OCI-LY1 (cell line): ENCODE data around the gene HAPLN3.

Experiments used
- H2AFZ ChIP-seq: fragments of 200-600 bp; sonication (generic), shearing (Covaris generic); 2 replicates; pipeline ENCODE4 v1.6.0; 2014; ENCODE audit warnings: antibody characterized with exemption, mild to moderate bottlenecking, low read length
- H3F3A ChIP-seq: fragments of 200-600 bp; sonication (generic), shearing (Covaris generic); 2 replicates; pipeline ENCODE4 v1.6.0; 2014; ENCODE audit warnings: mild to moderate bottlenecking, antibody characterized with exemption, low read length, moderate library complexity; ENCODE audit not compliant: insufficient read depth
- H3K27ac ChIP-seq: fragments of 200-600 bp; sonication (generic); 2 replicates; pipeline ENCODE4 v1.5.1; 2014; ENCODE audit warnings: low read length, mixed run types, mild to moderate bottlenecking, low read depth; ENCODE audit not compliant: poor library complexity, severe bottlenecking
- H3K27me3 ChIP-seq: fragments of 200-600 bp; sonication (generic); 2 replicates; pipeline ENCODE4 v1.6.0; 2014; ENCODE audit warnings: antibody characterized with exemption, mild to moderate bottlenecking, low read length, moderate library complexity; ENCODE audit not compliant: insufficient read depth
- H3K36me3 ChIP-seq: fragments of 200-600 bp; sonication (generic); 2 replicates; pipeline ENCODE4 v1.6.1; 2014; ENCODE audit warnings: mild to moderate bottlenecking, antibody characterized with exemption, low read length, moderate library complexity, mixed read lengths; ENCODE audit not compliant: insufficient read depth
- H3K4me1 ChIP-seq: fragments of 200-600 bp; sonication (generic); 2 replicates; pipeline ENCODE4 v1.5.1; 2014; ENCODE audit warnings: mild to moderate bottlenecking, low read length, moderate library complexity; ENCODE audit not compliant: insufficient read depth, severe bottlenecking
- H3K4me2 ChIP-seq: fragments of 200-600 bp; sonication (generic), shearing (Covaris generic); 2 replicates; pipeline ENCODE4 v1.6.1; 2014; ENCODE audit warnings: low read length
- H3K4me3 ChIP-seq: fragments of 200-600 bp; sonication (generic); 2 replicates; pipeline ENCODE4 v1.5.1; 2014; ENCODE audit warnings: low read length, low read depth, mild to moderate bottlenecking, mixed read lengths; ENCODE audit not compliant: poor library complexity, severe bottlenecking
- H3K79me2 ChIP-seq: fragments of 200-600 bp; shearing (Covaris generic); 2 replicates; pipeline ENCODE4 v1.6.1; 2016; ENCODE audit warnings: mixed run types, low read length, mixed read lengths; ENCODE audit not compliant: insufficient read depth
- H3K9ac ChIP-seq: fragments of 200-600 bp; sonication (generic), shearing (Covaris generic); 2 replicates; pipeline ENCODE4 v1.6.1; 2014; ENCODE audit warnings: mild to moderate bottlenecking, low read length, mixed read lengths
- H3K9me2 ChIP-seq: fragments of 200-600 bp; sonication (generic), shearing (Covaris generic); 2 replicates; pipeline ENCODE4 v1.6.1; 2014; ENCODE audit warnings: low read depth, mild to moderate bottlenecking, low read length, mixed read lengths
- H3K9me3 ChIP-seq: fragments of 200-600 bp; shearing (Covaris generic); 2 replicates; pipeline ENCODE4 v1.6.1; 2014; ENCODE audit warnings: low read length, mixed read lengths
- H4K20me1 ChIP-seq: fragments of 200-600 bp; sonication (generic), shearing (Covaris generic); 2 replicates; pipeline ENCODE4 v1.6.0; 2016; ENCODE audit warnings: mild to moderate bottlenecking, low read length; ENCODE audit not compliant: insufficient read depth
- CTCF ChIP-seq: fragments of 200-600 bp; sonication (generic), shearing (Covaris generic); IDR thresholded peaks from 2 replicates; pipeline ENCODE4 v1.5.1; 2017; ENCODE audit warnings: mild to moderate bottlenecking, antibody characterized with exemption, low read length, moderate library complexity, mixed read lengths
- EZH2 ChIP-seq: fragments of 200-600 bp; sonication (generic), shearing (Covaris generic); IDR thresholded peaks from 2 replicates; pipeline ENCODE4 v1.8.0; 2017; ENCODE audit warnings: borderline replicate concordance, mixed run types, mild to moderate bottlenecking, antibody characterized with exemption, low read length, moderate library complexity, mixed read lengths

HAPLN3 gene

GRCh38 chr15:88866295-88866881 lies 29.0 kb downstream of the HAPLN3 start:
- Histone ChIP-seq H3K36me3 (no peaks in the 10 kb centered on the region), H3K9me3 (no peaks in the 10 kb centered on the region), H3F3A (no peaks in the 10 kb centered on the region), H3K4me2 (no peak overlapping the region), H2AFZ (no peak overlapping the region), H3K79me2 (no peaks in the 10 kb centered on the region), H3K27me3 (peaks cover 6% of the 10 kb centered on the region; the same call in 1 of the 2 replicates), H3K4me3 (no peak overlapping the region), H3K4me1 (no peaks in the 10 kb centered on the region), H3K9ac (no peak overlapping the region), H4K20me1 (no peaks in the 10 kb centered on the region), H3K27ac (no peak overlapping the region), H3K9me2 (no peaks in the 10 kb centered on the region)
- TF ChIP-seq CTCF (no peak), EZH2 (no peak)

- H4K20me1 ChIP-seq, result no peaks in the 10 kb centered on the region
- no peaks in the 10 kb centered on the region for H3F3A ChIP-seq
- no peak overlapping the region for H2AFZ ChIP-seq
- no peaks in the 10 kb centered on the region for H3K79me2 ChIP-seq
- no peaks in the 10 kb centered on the region for H3K9me2 ChIP-seq
- no peaks in the 10 kb centered on the region for H3K9me3 ChIP-seq
- H3K4me3 ChIP-seq, result no peak overlapping the region
- H3K9ac ChIP-seq, result no peak overlapping the region
- TF ChIP-seq CTCF, result no peak
- no peak for TF ChIP-seq EZH2
- no peak overlapping the region for H3K27ac ChIP-seq
- no peaks in the 10 kb centered on the region for H3K36me3 ChIP-seq
- no peaks in the 10 kb centered on the region for H3K4me1 ChIP-seq
- H3K27me3 ChIP-seq, result peaks cover 6% of the 10 kb centered on the region; the same call in 1 of the 2 replicates
- no peak overlapping the region for H3K4me2 ChIP-seq
Observed at GRCh38 chr15:88865498-88866099, 29.7 kb downstream of the HAPLN3 start.

GRCh38 chr15:88864861-88865497 lies 30.4 kb downstream of the HAPLN3 start:
- no peak overlapping the region for H3K4me2 ChIP-seq
- peaks cover 6% of the 10 kb centered on the region; the same call in 1 of the 2 replicates for H3K27me3 ChIP-seq
- no peak overlapping the region for H3K27ac ChIP-seq
- no peaks in the 10 kb centered on the region for H3F3A ChIP-seq
- no peak overlapping the region for H3K9ac ChIP-seq
- no peaks in the 10 kb centered on the region for H3K79me2 ChIP-seq
- H3K9me2 ChIP-seq, result no peaks in the 10 kb centered on the region
- no peaks in the 10 kb centered on the region for H3K9me3 ChIP-seq
- no peak overlapping the region for H2AFZ ChIP-seq
- no peaks in the 10 kb centered on the region for H4K20me1 ChIP-seq
- H3K36me3 ChIP-seq, result no peaks in the 10 kb centered on the region
- TF ChIP-seq EZH2 (no peak), CTCF (no peak)
- H3K4me1 ChIP-seq, result no peaks in the 10 kb centered on the region
- H3K4me3 ChIP-seq, result no peak overlapping the region
